ENCODE data around the gene SORCS2. TPM values are rescaled to one million over a fixed set of nuclear protein-coding genes. Genes with fewer than 3 reads are reported as not detected.

The SORCS2 gene
- total RNA-seq, 2 donors from 2014 or later: 0.25 TPM; not detected in 1

GRCh38 chr4:7171191-7171900 lies 21.0 kb upstream of the SORCS2 start:
- Mint-ChIP-seq H3K36me3 (no peaks in the 10 kb centered on the region), H3K9me3 (no peaks in the 10 kb centered on the region), H3K27ac (no peak overlapping the region)
- no peak for DNase-seq (ENCODE audit: low spot score in 2 of 2)
- no peak for ATAC-seq

DNA sequence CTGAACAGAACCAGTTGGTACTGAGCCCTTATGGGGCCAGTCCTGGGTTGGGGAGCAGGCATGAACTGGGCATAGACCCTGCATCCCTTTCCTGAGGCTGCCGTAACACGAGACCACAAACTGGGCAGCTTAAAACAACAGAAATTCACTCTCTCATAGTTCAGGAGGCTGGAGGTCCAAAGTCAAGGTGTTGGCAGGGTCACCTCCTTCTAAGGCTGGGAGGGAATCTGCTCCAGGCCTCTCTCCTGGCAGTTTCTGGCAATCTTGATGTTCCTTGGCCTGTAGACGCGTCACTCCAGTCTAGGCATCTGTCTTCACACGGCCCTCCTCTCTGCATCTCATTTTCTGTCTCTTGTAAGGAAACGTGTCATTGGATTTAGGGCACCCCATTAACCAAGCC lies 19.8 kb upstream of the SORCS2 start:
- Mint-ChIP-seq H3K9me3 (no peaks in the 10 kb centered on the region), H3K36me3 (no peaks in the 10 kb centered on the region), H3K27ac (no peak overlapping the region)
- ATAC-seq (no peak), DNase-seq (ENCODE audit: low spot score in 2 of 2) (no peak)

- Mint-ChIP-seq H3K36me3 (no peaks in the 10 kb centered on the region), H3K9me3 (no peaks in the 10 kb centered on the region), H3K27ac (no peak overlapping the region)
- DNase-seq (ENCODE audit: low spot score in 2 of 2) (peak in 1 of 2 donors; percentile 23), ATAC-seq (no peak)
Observed at GRCh38 chr4:7172946-7173345, 19.4 kb upstream of the SORCS2 start.

GRCh38 chr4:7173841-7174449 lies 18.4 kb upstream of the SORCS2 start:
- Mint-ChIP-seq H3K9me3 (no peaks in the 10 kb centered on the region), H3K27ac (no peak overlapping the region), H3K36me3 (no peaks in the 10 kb centered on the region)
- DNase-seq (ENCODE audit: low spot score in 2 of 2): no peak
- ATAC-seq: no peak

- Mint-ChIP-seq H3K9me3 (peaks cover 7 to 16% of the 10 kb centered on the region in 2 donors), H3K27ac (no peak overlapping the region), H3K36me3 (peaks cover 9 to 15% of the 10 kb centered on the region in 2 donors)
- ATAC-seq: no peak
- no peak for DNase-seq (ENCODE audit: low spot score in 2 of 2)
Observed at GRCh38 chr4:7179158-7179557, 13.2 kb upstream of the SORCS2 start.

- Mint-ChIP-seq H3K9me3 (peaks cover 7 to 16% of the 10 kb centered on the region in 2 donors), H3K27ac (no peak overlapping the region), H3K36me3 (peaks cover 9 to 15% of the 10 kb centered on the region in 2 donors)
- ATAC-seq (no peak), DNase-seq (ENCODE audit: low spot score in 2 of 2) (peak in 1 of 2 donors; percentile 21)
Observed at GRCh38 chr4:7180938-7181337, 11.4 kb upstream of the SORCS2 start.

DNA sequence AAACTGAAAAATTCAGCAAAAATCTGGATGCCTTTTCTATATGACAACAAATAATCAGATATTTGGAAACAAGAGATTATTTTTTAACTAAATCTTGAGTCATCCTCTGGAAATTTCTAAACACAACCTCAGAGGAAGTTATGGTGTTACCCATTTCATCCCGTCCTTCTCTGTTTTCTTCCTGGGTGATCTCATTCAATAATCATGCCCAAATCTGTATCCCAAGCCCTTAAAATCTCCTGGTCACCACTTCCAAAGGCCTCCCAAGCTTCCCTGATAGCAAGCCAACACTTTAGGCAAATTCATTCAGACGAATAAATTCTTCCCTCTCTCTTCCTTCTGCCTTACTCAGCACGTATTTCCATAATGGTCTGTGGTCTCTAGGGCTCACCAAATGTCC lies 9.7 kb upstream of the SORCS2 start:
- Mint-ChIP-seq H3K36me3 (peaks cover 9 to 15% of the 10 kb centered on the region in 2 donors), H3K9me3 (peaks cover 7 to 16% of the 10 kb centered on the region in 2 donors), H3K27ac (no peak overlapping the region)
- no peak for DNase-seq (ENCODE audit: low spot score in 2 of 2)
- no peak for ATAC-seq

DNA sequence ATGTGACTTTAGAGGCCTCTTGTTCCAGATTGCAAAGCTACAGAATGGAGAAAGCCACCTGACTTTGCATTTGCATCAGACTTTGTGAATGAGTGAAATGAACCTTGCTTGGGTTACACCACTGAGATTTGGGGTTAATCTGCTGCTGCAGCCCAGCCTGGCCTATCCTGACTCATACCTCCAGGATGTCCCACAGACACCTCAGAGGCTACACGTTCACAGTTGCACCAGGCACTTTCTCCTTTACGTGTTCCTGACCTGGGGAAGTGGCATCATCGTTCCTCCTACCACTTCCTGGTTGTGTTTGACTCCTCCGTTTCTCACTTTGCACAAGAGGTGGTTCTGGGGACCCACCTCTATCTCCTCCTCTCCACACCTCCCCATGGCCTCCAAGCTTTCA lies 9.2 kb upstream of the SORCS2 start:
- ATAC-seq (peak; percentile 98 to 100), DNase-seq (ENCODE audit: low spot score in 2 of 2) (peak in 1 of 2 donors; percentile 39)
- Mint-ChIP-seq H3K27ac (peak overlapping the region in 1 of 2 donors; percentile 46), H3K36me3 (peaks cover 9 to 15% of the 10 kb centered on the region in 2 donors), H3K9me3 (peaks cover 7 to 16% of the 10 kb centered on the region in 2 donors)

GRCh38 chr4:7183780-7184460 lies 8.4 kb upstream of the SORCS2 start:
- Mint-ChIP-seq H3K36me3 (peaks cover 9 to 15% of the 10 kb centered on the region in 2 donors), H3K27ac (peak overlapping the region in 1 of 2 donors; percentile 46), H3K9me3 (peaks cover 7 to 16% of the 10 kb centered on the region in 2 donors)
- ATAC-seq (no peak), DNase-seq (ENCODE audit: low spot score in 2 of 2) (no peak)

DNA sequence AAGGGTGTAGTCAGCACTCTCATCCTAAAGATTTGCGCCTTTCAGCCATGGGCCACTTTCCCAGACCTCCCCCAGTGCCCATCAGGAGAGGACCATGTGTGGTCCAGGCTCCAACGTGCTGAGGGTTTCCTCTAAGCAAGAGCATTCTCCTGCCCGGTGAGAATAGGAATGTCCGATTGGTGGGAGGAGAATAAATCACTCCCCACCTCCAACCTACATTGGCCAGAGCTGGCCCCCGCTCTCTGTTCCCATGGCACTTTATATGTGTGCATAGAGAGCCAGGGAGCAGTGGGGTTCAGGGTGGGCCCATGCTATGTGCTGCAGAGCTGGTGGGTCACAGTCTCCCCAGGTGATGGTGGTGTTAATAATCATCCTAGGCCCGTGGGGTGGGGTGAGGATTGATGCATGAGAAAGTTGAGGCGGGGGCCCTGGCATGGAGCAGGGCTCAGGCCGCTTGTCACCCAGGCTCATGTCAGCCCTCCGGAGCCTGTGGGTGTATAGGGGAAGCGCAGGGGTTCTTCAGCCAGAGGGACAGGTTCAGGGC lies 6.8 kb upstream of the SORCS2 start:
- peak in 1 of 2 donors; percentile 42 for DNase-seq (ENCODE audit: low spot score in 2 of 2)
- H3K27ac Mint-ChIP-seq: no peak overlapping the region
- peaks cover 0 to 5% of the 10 kb centered on the region in 2 donors for H3K36me3 Mint-ChIP-seq
- peaks cover 0 to 8% of the 10 kb centered on the region in 2 donors for H3K9me3 Mint-ChIP-seq
- ATAC-seq: no peak

DNA sequence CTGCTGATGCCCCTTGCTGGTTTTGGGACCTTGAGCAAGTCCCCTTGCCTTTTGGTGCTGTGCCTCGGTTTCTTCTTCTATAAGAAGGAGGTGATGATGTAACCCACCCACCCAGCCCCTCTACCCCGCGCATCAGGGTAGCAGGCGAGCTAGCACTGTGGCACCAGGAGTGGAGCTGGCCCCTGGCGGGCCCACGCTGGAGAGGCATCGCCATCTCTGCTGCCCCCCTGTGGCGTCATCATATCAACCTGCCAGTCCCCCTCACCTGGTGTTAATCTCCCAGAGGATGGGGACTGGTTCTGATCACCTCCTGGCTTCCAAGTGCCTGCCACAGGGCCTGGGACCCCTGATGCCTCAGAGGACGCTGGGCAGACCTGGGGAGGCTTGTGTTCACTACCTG lies 6.3 kb upstream of the SORCS2 start:
- peak in 1 of 2 donors; percentile 21 for DNase-seq (ENCODE audit: low spot score in 2 of 2)
- ATAC-seq: no peak
- Mint-ChIP-seq H3K27ac (no peak overlapping the region), H3K36me3 (peaks cover 0 to 5% of the 10 kb centered on the region in 2 donors), H3K9me3 (peaks cover 0 to 8% of the 10 kb centered on the region in 2 donors)

DNA sequence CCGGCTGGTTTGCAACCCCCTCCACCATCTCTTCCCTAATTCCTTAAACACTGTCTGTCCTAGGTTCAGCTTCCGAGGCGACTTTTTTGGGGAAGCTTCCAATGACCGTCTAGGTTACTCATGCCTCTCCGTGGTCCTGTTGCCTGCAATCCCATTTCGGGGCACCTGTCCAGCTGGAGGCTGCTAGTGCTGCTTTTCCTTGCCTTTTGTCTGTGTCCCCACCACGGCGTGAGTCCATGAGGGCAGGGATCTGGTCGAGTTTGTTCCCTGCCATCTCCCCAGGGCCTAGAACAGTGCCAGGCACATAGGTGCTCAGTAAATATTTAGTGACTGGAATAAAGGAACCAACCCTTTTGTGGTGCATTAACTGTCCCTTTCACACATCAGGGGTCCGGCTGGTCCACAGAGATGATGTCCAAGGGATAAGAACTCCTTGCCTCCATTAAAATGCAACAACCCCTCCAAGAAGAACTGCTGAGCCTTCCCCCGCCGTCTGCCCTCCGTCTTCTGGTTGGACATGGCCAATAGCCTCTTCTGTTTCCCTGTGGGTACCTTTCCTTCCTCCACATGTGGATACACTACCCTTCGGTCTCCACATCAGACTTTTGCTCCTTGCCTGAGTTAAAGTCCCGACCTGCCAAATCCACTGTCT lies 5.7 kb upstream of the SORCS2 start:
- DNase-seq (ENCODE audit: low spot score in 2 of 2): peak in 1 of 2 donors; percentile 26

DNA sequence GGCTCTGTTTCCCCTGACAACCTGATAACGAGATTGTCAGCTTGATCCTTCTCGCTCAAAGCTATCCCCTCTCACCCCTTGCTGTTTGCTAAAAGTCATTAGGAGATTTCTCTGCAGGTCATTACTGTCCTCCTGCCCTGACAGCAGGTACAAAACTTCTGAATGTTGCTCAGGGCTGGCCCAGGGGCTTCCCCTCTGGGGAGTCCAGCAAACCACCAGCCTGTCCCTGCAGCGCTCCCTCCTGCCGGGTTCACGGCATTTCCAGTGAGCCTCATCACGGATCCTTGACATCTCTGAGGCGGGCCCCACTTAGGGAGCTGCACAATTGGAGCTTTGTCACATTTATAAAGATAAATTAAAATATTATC lies 5.2 kb upstream of the SORCS2 start:
- Mint-ChIP-seq H3K9me3 (peaks cover 0 to 4% of the 10 kb centered on the region in 2 donors), H3K36me3 (peaks cover 0 to 5% of the 10 kb centered on the region in 2 donors), H3K27ac (no peak overlapping the region)
- ATAC-seq (no peak), DNase-seq (ENCODE audit: low spot score in 2 of 2) (peak in 1 of 2 donors; percentile 28)

More for the DNA sequence above, 5.7 kb upstream of the SORCS2 start:
- no peak for ATAC-seq
- H3K9me3 Mint-ChIP-seq: peaks cover 0 to 4% of the 10 kb centered on the region in 2 donors
- peak overlapping the region in 1 of 2 donors; percentile 72 for H3K27ac Mint-ChIP-seq
- H3K36me3 Mint-ChIP-seq: peaks cover 0 to 5% of the 10 kb centered on the region in 2 donors

DNA sequence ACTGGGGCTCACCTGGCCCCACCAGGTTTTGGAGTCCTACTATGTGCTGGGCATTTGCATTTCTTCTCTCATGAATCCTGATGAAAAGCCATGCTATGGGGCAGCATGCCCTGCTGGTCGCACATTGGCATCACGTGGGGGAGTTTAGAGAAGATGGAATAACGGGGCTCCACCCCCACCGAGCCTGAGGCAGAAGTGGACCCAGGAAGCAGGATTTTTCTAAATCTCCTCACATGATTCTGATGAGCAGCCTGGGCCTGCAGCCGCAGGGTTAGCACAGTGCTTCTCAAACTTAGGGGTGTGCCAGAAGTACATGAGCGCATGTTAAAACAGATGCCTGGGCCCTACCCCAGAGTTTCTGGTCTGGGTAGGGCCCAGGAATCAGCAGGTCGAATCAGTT lies 4.6 kb upstream of the SORCS2 start:
- Mint-ChIP-seq H3K27ac (no peak overlapping the region), H3K9me3 (peaks cover 0 to 4% of the 10 kb centered on the region in 2 donors), H3K36me3 (peaks cover 0 to 4% of the 10 kb centered on the region in 2 donors)
- DNase-seq (ENCODE audit: low spot score in 2 of 2) (peak in 1 of 2 donors; percentile 30), ATAC-seq (no peak)

- ATAC-seq: no peak
- Mint-ChIP-seq H3K36me3 (no peaks in the 10 kb centered on the region), H3K9me3 (no peaks in the 10 kb centered on the region), H3K27ac (peak overlapping the region in 1 of 2 donors; percentile 60)
- peak in 1 of 2 donors; percentile 20 for DNase-seq (ENCODE audit: low spot score in 2 of 2)
Observed at GRCh38 chr4:7189066-7189465, 3.3 kb upstream of the SORCS2 start.

- H3K27ac Mint-ChIP-seq: no peak overlapping the region
- peak in 1 of 2 donors; percentile 33 for ATAC-seq
Observed at GRCh38 chr4:7189475-7190277, 2.7 kb upstream of the SORCS2 start.

More at GRCh38 chr4:7189475-7190277, 2.7 kb upstream of the SORCS2 start:
- H3K36me3 Mint-ChIP-seq: no peaks in the 10 kb centered on the region
- peak in 1 of 2 donors; percentile 14 for DNase-seq (ENCODE audit: low spot score in 2 of 2)
- no peaks in the 10 kb centered on the region for H3K9me3 Mint-ChIP-seq

All from activated naive CD4-positive, alpha-beta T cell treated with anti-CD3 and anti-CD28 coated beads, Interleukin-2, amount 50 U/mL, for 72 hours (primary cell).